HG03558 (cell line): ENCODE measurements around the gene PINK1.

Source experiments
- ATAC-seq: cut with Tn5 transposase; IDR thresholded peaks from one replicate; pipeline ENCODE4 v1.9.1; 2021; ENCODE audit warnings: moderate number of reproducible peaks; ENCODE audit not compliant: unreplicated experiment; ENCODE audit errors: extremely low read depth

PINK1 gene

DNA sequence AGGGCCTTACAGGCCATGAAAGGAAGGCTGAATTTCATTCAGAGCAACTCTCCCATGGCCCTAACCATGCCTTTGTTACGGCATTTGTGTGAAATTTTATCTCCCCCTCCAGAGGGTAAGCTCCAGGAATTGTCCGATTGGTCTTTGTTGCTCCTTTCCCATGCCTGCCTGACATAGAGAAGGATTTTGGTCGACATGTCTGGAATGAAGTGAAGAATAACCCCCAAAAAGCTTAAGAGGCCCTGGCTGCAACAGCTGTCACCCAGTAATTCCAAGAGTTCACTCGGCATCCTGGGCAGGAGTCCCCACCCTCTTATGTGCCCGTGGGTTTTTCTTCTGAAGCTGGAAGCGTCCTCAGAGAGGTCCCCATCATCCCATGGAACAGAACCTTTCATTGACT lies 23.7 kb upstream of the PINK1 start:
- no peak for ATAC-seq

DNA sequence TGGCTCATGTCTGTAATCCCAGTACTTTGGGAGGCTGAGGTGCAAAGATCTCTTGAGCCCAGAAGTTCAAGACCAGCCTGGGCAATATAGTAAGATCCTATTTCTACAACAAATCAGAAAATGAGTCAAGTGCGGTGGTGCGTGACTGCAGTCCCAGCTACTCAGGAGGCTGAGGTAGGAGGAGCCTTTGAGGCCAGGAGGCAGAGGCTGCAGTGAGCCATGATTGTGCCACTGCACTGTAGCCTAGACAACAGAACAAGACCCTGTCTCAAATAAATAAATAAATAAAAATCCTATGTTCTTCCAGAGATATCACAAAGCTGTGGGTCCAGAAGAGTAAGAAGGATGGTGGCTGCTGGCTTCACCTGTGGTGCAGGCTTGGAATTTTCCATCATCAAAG lies 22.3 kb upstream of the PINK1 start:
- no peak for ATAC-seq

DNA sequence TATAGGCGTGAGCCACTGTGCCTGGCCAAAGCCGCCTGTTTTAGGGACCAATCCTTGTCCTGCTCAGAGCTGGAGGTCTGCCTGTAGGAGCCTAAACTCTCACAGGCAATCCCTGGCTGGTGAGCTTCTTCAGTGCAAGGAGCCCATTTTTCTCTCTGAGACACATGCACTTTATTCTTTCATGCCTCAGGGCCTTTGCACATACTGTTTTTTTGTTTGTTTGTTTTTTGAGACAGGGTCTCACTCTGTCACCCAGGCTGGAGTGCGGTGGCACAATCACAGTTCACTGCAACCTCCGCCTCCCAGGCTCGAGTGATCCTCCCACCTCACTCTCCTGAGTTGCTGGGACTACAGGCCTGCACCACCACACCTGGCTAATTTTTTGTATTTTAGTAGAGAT lies 21.6 kb upstream of the PINK1 start:
- ATAC-seq, result no peak

DNA sequence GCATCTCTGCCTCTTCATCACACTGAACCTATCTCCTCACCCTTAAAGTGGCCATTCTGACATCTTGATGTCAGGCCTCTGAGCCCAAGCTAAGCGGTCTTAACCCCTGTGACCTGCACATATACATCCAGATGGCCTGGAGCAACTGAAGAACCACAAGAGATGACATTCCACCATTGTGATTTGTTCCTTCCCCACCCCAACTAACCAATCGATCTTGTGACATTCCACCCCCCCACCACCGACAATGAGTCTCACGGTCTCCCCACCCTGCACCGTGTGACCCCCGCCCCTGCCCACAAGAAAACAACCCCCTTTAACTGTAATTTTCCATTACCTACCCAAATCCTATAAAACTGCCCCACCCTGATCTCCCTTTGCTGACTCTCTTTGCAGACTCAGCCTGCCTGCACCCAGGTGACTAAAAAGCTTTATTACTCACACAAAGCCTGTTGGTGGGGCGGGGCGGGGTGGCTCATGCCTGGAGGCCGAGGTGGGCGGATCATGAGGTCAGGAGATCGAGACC lies 21.0 kb upstream of the PINK1 start:
- no peak for ATAC-seq

DNA sequence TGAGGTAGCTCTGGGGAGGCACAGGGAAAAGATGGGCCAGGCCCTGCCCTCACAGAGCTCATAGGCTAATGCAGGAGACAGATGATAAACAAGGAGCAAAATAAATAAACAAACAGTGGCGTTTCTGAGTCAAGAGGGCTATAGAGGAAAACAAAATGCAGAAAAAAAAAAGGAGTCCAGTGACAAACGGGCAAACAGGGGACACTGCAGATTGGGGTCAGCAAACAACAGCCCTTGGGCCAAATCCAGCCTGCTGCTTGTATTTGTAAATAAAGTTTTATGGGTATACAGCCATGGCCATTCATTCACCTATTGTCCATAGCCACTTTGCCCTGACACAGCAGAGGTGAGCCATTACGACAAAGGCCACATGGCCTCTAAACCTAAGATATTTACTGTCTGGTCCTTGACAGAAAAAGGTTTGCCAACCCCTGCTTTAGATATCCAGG lies 19.1 kb upstream of the PINK1 start:
- ATAC-seq, result no peak

DNA sequence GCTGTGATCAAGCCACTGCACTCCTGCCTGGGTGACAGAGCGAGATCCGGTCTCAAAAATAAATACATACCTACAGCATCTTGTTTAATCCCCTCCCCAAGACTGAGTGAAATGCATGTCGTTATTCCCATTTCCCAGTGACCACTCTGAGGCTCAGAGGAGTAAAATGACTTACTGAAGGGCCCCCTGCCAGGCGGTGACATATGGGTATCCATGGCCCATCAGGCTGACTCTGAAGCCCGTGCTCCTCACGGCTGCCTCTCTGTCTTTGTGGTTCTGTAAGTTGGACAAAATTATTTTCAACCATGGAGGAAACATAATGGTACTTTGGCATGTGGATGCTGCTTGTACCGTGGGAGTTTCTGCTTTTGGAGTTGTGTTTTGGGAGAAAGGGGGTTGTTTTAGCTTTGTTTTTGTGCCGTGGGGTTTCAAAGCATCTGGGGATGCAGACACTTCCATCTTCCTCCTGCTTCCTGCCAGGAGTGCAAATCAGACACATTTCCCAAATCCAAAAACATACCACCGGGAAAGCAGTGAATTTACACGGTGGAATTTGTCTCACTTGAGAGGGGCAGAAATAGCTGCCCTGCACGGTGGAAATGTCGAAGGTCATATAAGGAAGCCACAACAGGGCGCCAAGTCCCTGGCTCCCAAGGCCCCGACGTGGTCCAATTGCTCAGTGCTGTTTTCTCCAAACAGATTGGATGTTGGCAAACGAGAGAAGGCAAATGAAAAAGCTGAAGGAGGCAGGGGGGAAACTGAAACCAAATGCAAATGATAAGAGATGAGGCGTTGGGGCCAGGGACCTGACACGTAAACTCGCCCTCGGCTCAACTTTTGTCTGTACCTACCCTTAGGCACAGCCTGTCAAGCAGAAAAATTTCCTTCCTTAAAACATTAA lies 17.1 kb upstream of the PINK1 start:
- no peak for ATAC-seq

DNA sequence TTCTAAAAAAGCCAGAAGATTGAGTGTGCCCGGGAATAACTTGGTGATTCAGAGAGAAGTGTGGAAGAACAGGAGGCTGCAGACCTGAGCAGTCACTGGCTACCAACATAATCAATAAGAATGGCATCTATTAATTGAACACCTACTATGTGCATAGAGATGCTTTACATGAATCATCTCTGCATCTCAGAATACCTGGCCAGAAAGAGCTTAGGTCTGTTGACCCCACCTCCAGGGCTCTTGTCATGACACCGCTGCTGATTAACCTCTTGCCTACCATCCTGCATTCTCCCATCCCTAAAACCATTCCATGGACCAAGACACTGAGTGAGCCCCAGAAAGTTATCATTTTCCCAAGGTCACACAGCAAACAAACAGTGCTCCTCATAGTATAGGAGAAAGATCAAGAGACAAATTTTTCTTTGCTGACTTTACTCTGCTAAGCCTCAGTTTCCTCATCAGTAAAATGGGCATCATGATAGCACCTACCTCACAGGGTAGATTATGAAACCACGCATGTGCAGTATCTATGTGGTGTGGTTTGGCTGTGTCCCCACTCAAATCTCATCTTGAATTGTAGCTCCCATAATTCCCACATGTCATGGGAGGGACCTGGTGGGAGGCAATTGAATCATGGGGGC lies 16.3 kb upstream of the PINK1 start:
- ATAC-seq, result no peak

DNA sequence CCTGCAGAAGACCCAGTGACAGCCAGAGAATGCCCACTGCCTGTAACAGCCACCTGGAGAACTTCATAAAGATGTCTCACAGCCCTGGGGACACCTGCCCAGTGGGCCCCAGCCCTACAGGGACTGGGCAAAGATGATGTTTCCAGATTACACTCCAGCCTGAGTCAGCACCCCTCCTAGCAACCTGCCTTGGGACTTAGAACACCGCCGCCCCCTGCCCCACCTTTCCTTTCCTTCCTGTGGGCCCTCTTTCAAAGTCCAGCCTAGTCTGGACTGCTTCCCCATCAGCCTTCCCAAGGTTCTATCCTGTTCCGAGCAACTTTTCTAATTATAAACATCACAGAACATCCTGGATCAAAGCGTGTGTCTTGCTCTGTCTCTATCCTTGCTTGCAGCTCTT lies 14.7 kb upstream of the PINK1 start:
- ATAC-seq, result no peak

DNA sequence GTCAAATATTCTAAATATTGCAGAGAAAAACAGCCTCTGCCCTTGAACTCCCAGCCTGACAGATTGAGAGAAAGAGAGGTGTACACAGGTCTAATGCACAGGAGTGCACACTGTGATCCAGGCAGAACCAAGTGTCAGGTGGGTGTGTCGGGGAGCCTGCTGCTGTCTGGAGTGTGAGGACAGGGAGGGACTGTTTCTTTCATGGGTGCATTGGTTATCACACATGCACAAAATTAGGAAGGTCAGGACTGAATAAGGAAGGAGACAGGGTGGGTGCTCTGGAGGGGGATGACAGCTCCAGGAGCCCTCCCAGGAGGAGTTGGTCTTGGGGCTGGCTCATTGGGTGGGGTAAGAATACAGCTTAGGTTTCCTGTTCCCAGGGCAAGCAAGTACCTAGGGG lies 13.3 kb upstream of the PINK1 start:
- no peak for ATAC-seq

DNA sequence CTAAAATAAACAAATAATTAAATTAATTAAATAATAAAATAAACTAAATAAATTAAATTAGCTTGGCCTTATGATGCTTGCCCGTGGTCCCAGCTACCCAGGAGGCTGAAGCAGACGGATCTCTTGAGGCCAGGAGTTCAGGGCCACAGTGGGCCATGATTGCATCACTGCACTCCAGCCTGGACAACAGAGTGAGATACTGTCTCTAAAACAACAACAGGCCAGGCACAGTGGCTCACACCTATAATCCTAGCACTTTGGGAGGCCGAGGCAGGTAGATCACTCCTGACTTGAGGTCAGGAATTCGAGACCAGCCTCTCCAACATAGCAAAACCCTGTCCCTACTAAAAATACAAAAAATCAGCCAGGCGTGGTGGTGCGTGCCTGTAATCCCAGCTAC lies 12.2 kb upstream of the PINK1 start:
- no peak for ATAC-seq

DNA sequence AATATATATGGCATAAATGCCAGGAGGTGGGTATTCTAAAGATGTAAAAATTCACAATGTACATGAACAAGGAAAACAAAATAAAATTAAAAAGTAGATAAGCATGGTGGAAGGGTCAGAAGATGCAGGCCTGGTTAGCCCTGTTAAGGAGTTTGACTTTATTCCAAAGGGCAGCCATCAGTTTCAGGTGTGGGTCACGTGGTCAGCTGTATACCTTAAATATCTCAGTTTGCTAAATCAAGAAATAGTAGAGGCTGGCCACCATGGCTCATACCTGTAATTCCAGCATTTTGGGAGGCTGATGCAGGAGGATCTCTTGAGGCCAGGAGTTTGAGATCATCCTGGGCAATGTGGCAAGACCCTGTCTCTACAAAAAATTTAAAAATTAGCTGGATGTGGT lies 8.5 kb upstream of the PINK1 start:
- no peak for ATAC-seq

DNA sequence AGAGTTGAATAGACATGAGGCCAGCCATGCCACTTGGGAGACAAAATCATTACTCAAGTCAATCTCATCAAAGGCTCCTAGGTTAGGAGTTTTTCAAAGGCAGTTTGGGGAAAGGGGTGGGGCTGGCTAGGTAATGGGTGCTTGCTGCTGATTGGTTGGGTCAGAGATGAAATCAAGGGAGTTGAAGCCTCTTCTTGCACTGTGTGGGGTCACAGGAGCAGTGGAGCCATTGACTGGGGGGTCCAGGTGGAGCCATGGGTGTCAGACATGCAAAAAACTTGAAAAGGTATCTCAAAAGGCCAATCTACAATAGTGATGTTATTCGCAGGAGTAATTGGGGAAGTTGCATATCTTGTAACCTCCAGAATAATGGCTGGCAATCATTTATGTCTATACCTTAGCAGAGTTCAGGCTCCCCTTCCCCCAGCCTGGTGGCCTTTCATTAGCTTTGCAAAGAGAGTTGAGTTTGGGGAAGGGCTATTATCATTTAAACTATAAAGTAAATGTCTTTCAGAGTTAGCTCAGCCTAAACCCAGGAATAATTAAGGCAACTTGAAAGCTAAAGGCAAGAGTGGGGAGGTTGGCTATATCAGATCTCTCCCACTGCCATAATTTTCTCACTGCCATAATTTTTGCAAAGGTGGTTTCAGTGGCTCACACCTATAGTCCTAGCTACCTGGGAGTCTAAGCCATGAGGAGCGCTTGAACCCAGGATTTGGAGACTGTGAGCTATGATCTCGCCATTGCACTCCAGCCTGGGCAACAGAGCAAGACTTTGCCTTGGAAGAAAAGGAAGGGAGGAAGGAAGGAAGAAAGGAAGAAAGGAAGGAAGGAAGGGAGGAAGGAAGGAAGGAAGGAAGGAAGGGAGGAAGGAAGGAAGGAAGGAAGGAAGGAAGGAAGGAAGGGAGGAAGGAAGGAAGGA lies 7.8 kb upstream of the PINK1 start:
- no peak for ATAC-seq

DNA sequence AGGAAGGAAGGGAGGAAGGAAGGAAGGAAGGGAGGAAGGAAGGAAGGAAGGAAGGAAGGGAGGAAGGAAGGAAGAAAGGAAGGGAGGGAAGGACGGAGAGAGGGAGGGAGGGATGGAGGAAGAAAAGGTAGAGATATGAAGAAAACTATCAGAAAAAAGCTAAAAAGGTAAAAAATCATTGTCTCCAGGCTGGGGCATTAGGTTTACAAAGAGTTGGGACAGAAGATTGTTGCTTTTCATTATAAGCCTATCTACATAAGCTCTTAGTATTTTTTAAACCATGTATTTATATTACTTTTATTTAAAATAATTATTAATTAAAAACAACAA lies 7.2 kb upstream of the PINK1 start:
- no peak for ATAC-seq

DNA sequence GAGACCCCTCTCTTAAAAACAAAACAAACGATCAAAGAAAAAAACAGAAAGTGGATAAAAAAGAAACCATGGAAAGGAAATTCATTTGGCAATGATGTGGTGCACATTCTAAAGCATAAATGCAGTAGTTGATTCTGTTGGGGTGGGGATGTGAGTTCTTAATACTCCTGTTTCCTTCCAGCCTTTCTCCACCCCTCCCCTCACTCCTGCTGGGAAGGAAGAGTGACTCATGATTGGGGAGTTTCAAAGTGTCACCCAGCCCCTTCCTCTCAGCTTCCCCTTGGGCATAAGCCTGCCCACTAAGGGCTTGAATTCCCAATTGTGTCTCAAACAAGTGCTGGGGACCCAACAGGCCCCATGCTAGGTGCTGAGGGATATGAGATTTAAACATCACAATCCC lies 6.7 kb upstream of the PINK1 start:
- no peak for ATAC-seq

DNA sequence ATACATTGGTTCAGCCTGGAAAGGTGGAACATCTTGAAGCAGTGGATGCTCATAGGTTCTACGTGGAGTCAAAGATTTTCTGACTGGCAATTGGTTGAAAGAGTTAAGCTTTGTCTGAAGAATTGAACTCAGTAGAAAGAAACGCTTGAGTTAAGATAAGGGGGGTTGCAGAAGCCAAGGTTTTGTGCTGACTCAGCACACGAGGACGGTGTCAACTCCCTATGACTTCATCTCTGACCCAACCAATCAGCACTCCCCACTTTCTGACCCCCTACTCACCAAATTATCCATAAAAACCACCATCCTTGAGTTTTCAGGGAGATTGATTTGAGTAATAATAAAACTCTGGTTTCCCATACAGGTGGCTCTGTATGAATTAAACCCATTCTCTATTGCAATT lies 2.5 kb upstream of the PINK1 start:
- no peak for ATAC-seq

DNA sequence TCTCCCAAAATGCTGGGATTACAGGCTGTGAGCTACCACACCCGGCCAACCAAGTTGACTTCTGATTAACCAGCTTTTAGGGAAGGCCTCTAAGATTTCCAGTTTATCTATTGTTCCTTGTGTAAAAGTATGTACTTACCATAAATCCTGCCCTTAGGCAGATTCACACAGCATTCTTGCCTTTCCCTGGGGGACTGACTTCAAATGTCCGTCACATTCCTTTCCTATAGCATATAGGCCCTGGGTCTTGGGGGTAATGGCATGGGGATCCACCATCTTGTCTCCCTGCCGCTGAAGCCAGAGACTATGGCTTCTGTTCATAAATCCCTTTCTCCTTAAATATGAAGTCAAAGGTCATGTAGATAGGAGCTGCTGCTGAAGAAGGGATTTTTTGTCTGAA lies 872 bp upstream of the PINK1 start:
- ATAC-seq, result no peak

DNA sequence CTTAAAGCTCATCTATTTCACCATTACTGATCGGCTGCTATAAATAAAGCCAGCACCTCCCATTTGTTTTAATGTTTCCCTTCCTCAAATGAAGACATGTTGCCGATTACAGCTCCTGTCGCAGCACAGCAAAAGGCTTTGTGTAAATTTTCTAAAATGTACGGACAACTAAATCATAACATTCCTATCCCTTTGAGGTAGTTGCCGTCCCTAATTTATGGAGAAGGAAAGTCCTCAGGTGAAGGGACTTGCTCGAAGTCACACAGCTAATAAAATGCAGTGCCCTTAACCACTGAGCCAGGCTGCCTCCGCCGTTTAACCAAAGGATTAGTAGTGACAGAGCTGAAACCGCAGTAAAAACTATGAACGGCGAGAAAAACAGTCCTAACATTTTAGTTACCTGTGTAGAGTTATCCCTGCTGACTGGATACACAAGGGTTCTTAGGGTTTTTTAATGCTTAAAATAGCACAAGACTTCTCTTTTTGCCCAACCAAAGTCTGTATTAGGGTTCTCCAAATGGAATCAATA lies 871 bp downstream of the PINK1 start:
- no peak for ATAC-seq

DNA sequence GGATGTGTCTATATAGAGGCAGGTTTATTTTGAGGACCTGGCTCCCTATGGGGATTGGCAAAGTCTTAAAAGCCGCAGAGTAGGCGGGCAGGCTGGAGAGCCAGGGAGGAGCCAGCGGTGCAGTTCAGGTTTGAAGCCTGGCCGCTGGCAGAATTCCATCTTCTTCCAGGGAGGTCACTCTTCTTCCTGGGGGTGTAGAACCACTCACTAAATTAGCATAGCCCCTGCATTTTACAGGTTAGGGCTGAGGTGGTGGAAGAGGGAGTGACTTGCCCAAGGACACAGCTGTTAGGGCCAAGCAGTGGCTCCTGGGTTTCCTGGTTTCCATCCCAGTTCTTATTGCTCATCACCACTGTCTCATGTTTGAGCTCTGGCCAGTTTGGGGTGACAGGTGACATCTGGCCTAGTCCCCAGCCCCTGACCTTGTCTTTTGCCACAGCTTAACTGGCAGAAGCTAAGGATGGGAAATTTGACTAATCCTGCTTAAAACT lies 1.4 kb downstream of the PINK1 start:
- ATAC-seq, result no peak

DNA sequence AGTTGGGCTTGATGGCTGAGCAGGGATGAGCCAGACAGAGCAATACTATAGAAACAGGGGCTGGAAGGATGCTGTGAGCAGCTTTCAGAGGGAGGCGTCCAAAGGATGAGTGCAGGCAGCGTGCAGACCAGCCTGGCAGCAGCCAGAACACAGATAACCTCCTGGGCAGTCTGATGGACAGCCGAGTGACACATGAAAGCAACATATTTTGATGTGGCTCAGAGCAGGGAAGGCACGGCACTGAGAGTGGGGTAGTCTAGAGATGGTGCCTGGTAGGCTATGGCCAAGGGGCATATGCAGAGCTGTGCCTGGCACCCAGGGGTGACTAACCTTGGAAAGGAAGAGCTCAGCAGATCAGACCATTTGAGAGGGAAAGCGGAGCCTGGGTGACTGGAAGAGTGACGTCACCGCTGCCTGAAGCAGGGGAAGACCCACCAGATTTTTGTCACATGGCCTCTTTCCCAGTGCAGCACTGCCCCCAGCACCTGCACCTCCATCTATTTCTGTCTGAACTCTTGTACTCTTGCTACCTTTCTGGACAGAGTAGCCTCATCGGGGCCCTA lies 3.6 kb downstream of the PINK1 start:
- ATAC-seq, result no peak

DNA sequence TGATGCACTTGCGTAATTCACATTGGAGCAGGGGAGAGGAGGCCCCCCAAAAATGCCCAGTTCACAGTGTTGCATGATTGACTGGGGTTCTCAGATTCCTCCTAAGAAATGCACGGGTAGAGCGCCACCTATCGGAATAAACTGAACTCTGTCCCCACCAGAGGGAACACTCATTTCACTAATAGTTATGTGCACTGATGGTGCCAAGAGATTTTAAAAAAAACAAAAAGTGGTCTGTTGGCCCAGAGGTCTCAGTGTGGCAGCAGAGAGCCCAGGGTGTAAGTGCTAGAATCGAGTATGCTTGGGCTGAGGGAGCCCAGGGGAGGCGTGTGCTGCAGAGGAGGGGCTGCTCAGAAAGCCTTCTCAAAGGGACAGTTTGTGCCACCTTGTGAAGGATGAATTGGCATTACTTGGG lies 6.9 kb downstream of the PINK1 start:
- no peak for ATAC-seq
